ENCODE results near the gene SRC. TPM values are rescaled to one million over a fixed set of nuclear protein-coding genes. Genes with fewer than 3 reads are reported as not detected.

SRC gene
- total RNA-seq, 1 experiment from 2014 or later, result 23.3 TPM

GRCh38 chr20:37407573-37408002, 61.6 kb downstream of the SRC start:
- DNase-seq (ENCODE audit: low spot score), result no peak
- CTCF ChIA-PET, result no interaction called here
- Histone ChIP-seq H3K9me3 (ENCODE audit: low read depth, low read length, poor library complexity, severe bottlenecking) (no peaks in the 10 kb centered on the region), H3K4me3 (ENCODE audit: low read depth, low read length, poor library complexity, severe bottlenecking) (no peak overlapping the region), H3K27me3 (replicated peaks; ENCODE audit: insufficient read depth, low read depth, low read length, poor library complexity) (no peaks in the 10 kb centered on the region), H3K36me3 (ENCODE audit: insufficient read depth, low read length, poor library complexity, severe bottlenecking) (no peaks in the 10 kb centered on the region), H3K4me1 (ENCODE audit: insufficient read depth, low read length, poor library complexity, severe bottlenecking) (peaks cover 9% of the 10 kb centered on the region), H3K27ac (ENCODE audit: low read depth, low read length, poor library complexity, severe bottlenecking) (no peak overlapping the region)
- POLR2A ChIA-PET (ENCODE audit: low non-redundant PET), result interaction anchor here (0.7 kb wide), 1 partner anchor 134 kb away, joined by 3 read pairs; no protein-coding TSS in a partner anchor
- TF ChIP-seq CTCF (conservative IDR thresholded peaks at IDR 0.05; ENCODE audit: low read depth, low read length) (no peak), EZH2 (IDR thresholded peaks at IDR 0.05; ENCODE audit: borderline replicate concordance, low read depth, low read length, poor library complexity, severe bottlenecking) (no peak)
- intact Hi-C loops (cut with micrococcal nuclease; ENCODE audit: unreplicated experiment), result no loop called here
- no TSS peak for BruUV-seq (replicated peaks)

- intact Hi-C loops (cut with micrococcal nuclease; ENCODE audit: unreplicated experiment), result no loop called here
- TF ChIP-seq EZH2 (IDR thresholded peaks at IDR 0.05; ENCODE audit: borderline replicate concordance, low read depth, low read length, poor library complexity, severe bottlenecking) (no peak), CTCF (conservative IDR thresholded peaks at IDR 0.05; ENCODE audit: low read depth, low read length) (no peak)
- no peak overlapping the region for H3K27ac ChIP-seq (ENCODE audit: low read depth, low read length, poor library complexity, severe bottlenecking)
- BruUV-seq (replicated peaks), result no TSS peak
- H3K36me3 ChIP-seq (ENCODE audit: insufficient read depth, low read length, poor library complexity, severe bottlenecking), result no peaks in the 10 kb centered on the region
- no peak for DNase-seq (ENCODE audit: low spot score)
- H3K4me1 ChIP-seq (ENCODE audit: insufficient read depth, low read length, poor library complexity, severe bottlenecking), result peaks cover 9% of the 10 kb centered on the region
- CTCF ChIA-PET, result no interaction called here
- no peak overlapping the region for H3K4me3 ChIP-seq (ENCODE audit: low read depth, low read length, poor library complexity, severe bottlenecking)
- POLR2A ChIA-PET (ENCODE audit: low non-redundant PET), result interaction anchor here (0.7 kb wide), 1 partner anchor 133 kb away, joined by 3 read pairs; no protein-coding TSS in a partner anchor
- no peaks in the 10 kb centered on the region for H3K27me3 ChIP-seq (replicated peaks; ENCODE audit: insufficient read depth, low read depth, low read length, poor library complexity)
- no peaks in the 10 kb centered on the region for H3K9me3 ChIP-seq (ENCODE audit: low read depth, low read length, poor library complexity, severe bottlenecking)
These were observed 62.6 kb downstream of the SRC start for GRCh38 chr20:37408302-37409193.

GRCh38 chr20:37411408-37412219, 65.7 kb downstream of the SRC start:
- Histone ChIP-seq H3K4me1 (ENCODE audit: insufficient read depth, low read length, poor library complexity, severe bottlenecking) (peaks cover 9% of the 10 kb centered on the region), H3K4me3 (ENCODE audit: low read depth, low read length, poor library complexity, severe bottlenecking) (peak overlapping the region; percentile 34), H3K9me3 (ENCODE audit: low read depth, low read length, poor library complexity, severe bottlenecking) (no peaks in the 10 kb centered on the region), H3K27me3 (replicated peaks; ENCODE audit: insufficient read depth, low read depth, low read length, poor library complexity) (no peaks in the 10 kb centered on the region), H3K27ac (ENCODE audit: low read depth, low read length, poor library complexity, severe bottlenecking) (no peak overlapping the region), H3K36me3 (ENCODE audit: insufficient read depth, low read length, poor library complexity, severe bottlenecking) (no peaks in the 10 kb centered on the region)
- no TSS peak for BruUV-seq (replicated peaks)
- TF ChIP-seq EZH2 (IDR thresholded peaks at IDR 0.05; ENCODE audit: borderline replicate concordance, low read depth, low read length, poor library complexity, severe bottlenecking) (no peak), CTCF (conservative IDR thresholded peaks at IDR 0.05; ENCODE audit: low read depth, low read length) (no peak)
- intact Hi-C loops (cut with micrococcal nuclease; ENCODE audit: unreplicated experiment), result no loop called here
- ChIA-PET POLR2A (ENCODE audit: low non-redundant PET) (no interaction called here), CTCF (no interaction called here)
- no peak for DNase-seq (ENCODE audit: low spot score)

Measured in A673 (cell line).